ENCODE results near the gene KLC1. TPM values are rescaled to one million over a fixed set of nuclear protein-coding genes. Genes with fewer than 3 reads are reported as not detected.

The KLC1 gene
- total RNA-seq, 1 donor from 2014 or later, result 975 TPM

DNA sequence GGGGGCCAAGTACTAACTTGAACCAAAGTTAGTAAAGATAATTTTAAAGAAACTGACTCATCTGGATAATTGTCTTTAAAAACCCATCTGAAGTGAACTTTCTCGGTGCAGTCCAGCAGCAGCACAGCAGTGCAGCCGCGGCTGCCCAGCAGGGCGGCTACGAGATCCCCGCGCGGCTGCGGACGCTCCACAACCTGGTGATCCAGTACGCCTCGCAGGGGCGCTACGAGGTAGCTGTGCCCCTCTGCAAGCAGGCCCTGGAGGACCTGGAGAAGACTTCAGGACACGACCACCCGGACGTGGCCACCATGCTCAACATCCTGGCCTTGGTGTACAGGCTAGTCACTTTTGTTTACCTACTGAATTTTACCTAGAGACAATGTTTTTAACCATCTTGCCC, 33.6 kb downstream of the KLC1 start:
- H3K4me1 Mint-ChIP-seq (ENCODE audit: low read depth, unreplicated experiment), result no peaks in the 10 kb centered on the region
- peaks cover 2% of the 10 kb centered on the region for H3K27me3 Mint-ChIP-seq (ENCODE audit: unreplicated experiment)
- H3K27ac Mint-ChIP-seq (ENCODE audit: unreplicated experiment), result no peak overlapping the region
- TF ChIP-seq, protein P1, sequence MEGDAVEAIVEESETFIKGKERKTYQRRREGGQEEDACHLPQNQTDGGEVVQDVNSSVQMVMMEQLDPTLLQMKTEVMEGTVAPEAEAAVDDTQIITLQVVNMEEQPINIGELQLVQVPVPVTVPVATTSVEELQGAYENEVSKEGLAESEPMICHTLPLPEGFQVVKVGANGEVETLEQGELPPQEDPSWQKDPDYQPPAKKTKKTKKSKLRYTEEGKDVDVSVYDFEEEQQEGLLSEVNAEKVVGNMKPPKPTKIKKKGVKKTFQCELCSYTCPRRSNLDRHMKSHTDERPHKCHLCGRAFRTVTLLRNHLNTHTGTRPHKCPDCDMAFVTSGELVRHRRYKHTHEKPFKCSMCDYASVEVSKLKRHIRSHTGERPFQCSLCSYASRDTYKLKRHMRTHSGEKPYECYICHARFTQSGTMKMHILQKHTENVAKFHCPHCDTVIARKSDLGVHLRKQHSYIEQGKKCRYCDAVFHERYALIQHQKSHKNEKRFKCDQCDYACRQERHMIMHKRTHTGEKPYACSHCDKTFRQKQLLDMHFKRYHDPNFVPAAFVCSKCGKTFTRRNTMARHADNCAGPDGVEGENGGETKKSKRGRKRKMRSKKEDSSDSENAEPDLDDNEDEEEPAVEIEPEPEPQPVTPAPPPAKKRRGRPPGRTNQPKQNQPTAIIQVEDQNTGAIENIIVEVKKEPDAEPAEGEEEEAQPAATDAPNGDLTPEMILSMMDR (IDR thresholded peaks at IDR 0.05; ENCODE audit: partially characterized antibody, unreplicated experiment), result no peak
- peaks cover 5% of the 10 kb centered on the region for H3K36me3 Mint-ChIP-seq (ENCODE audit: unreplicated experiment)
- H3K4me3 Mint-ChIP-seq (ENCODE audit: unreplicated experiment), result no peak overlapping the region
- no peak for DNase-seq
- H3K9me3 Mint-ChIP-seq (ENCODE audit: unreplicated experiment), result peaks cover 5% of the 10 kb centered on the region

DNA sequence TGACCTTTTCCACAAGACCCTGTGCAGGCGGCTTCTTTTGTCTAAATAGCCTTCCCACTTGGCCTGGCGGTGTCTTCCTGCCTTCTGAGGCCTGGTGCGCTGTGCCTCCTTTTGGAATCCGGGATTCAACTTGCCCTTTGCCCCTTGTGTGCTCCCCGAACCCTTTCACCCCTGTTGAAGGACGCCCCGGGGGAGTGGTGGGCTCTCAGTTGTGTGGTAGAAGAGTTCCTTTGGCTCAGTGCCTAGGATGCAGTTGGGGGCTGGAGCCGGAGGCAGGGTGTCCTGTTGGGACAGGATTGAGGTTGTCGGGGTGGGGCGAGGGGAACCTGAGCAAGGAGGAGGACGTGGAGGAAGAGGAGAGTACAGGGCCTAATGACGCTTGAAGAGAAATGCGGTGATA, 34.5 kb downstream of the KLC1 start:
- H3K9me3 Mint-ChIP-seq (ENCODE audit: unreplicated experiment), result peaks cover 5% of the 10 kb centered on the region
- H3K4me1 Mint-ChIP-seq (ENCODE audit: low read depth, unreplicated experiment), result no peaks in the 10 kb centered on the region
- no peak overlapping the region for H3K4me3 Mint-ChIP-seq (ENCODE audit: unreplicated experiment)
- peaks cover 2% of the 10 kb centered on the region for H3K27me3 Mint-ChIP-seq (ENCODE audit: unreplicated experiment)
- peaks cover 5% of the 10 kb centered on the region for H3K36me3 Mint-ChIP-seq (ENCODE audit: unreplicated experiment)
- DNase-seq, result no peak
- H3K27ac Mint-ChIP-seq (ENCODE audit: unreplicated experiment), result no peak overlapping the region
- TF ChIP-seq, protein P1 (IDR thresholded peaks at IDR 0.05; ENCODE audit: partially characterized antibody, unreplicated experiment), result no peak

DNA sequence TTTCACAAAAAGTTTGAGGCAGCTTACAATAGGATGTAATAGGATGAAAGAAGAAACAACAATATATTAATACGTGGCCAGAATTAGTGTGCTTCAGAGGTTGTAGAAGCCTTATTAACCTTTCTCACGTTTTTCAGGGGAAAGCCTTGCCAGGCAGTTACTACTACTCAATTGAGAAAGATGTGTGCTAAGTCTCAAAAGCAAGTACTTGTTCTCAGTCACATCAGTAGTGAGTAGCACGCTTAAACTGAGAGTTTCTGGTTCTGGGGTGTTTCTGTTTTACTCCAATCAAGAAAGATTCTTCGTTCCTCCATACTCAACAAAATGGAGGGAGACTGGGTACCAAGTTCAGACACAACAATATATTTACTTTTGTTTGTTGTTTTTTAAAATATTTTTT, 38.7 kb downstream of the KLC1 start:
- DNase-seq, result no peak
- Mint-ChIP-seq H3K27ac (ENCODE audit: unreplicated experiment) (no peak overlapping the region), H3K4me1 (ENCODE audit: low read depth, unreplicated experiment) (no peaks in the 10 kb centered on the region), H3K4me3 (ENCODE audit: unreplicated experiment) (no peak overlapping the region), H3K9me3 (ENCODE audit: unreplicated experiment) (no peaks in the 10 kb centered on the region), H3K36me3 (ENCODE audit: unreplicated experiment) (no peaks in the 10 kb centered on the region), H3K27me3 (ENCODE audit: unreplicated experiment) (peaks cover 5% of the 10 kb centered on the region)
- TF ChIP-seq, protein P1 (IDR thresholded peaks at IDR 0.05; ENCODE audit: partially characterized antibody, unreplicated experiment), result no peak

DNA sequence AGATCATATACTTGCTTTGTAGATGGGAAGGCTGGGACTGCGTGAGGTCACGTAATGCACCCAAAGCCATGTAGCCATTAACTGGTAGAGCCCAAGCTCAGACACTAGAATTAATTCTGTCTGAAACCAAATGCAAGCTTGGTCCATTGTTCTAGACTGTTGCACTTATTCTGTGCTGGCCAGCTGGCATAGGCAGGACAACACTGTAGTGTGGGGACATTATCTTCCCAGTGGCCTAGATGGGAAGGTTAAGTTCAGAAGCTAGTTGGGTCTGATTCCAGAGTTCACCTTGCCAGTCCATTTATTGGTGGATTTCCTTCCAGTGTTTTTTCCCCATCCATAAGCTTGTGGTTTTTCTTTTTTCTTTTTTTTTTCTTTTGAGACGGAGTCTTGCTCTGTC, 39.1 kb downstream of the KLC1 start:
- no peak overlapping the region for H3K4me3 Mint-ChIP-seq (ENCODE audit: unreplicated experiment)
- H3K27ac Mint-ChIP-seq (ENCODE audit: unreplicated experiment), result no peak overlapping the region
- DNase-seq, result no peak
- peaks cover 5% of the 10 kb centered on the region for H3K27me3 Mint-ChIP-seq (ENCODE audit: unreplicated experiment)
- TF ChIP-seq, protein P1 (IDR thresholded peaks at IDR 0.05; ENCODE audit: partially characterized antibody, unreplicated experiment), result no peak
- H3K4me1 Mint-ChIP-seq (ENCODE audit: low read depth, unreplicated experiment), result no peaks in the 10 kb centered on the region
- no peaks in the 10 kb centered on the region for H3K36me3 Mint-ChIP-seq (ENCODE audit: unreplicated experiment)
- no peaks in the 10 kb centered on the region for H3K9me3 Mint-ChIP-seq (ENCODE audit: unreplicated experiment)

DNA sequence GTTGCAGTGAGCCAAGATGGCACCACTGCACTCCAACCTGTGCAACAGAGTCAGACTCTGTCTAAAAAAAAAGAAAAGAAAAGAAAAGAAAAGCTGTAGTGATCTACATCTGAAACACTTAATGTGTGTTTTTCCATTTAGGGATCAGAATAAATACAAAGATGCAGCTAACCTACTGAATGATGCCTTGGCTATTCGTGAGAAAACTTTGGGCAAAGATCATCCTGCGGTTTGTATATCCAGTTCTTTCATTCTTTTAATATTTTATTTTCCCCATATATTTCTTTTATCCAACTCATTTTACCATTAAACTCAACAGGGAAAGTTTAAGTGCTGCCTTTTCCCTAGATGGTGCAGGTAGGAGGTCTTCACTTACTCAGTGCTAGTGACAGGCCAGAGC, 40.4 kb downstream of the KLC1 start:
- H3K27ac Mint-ChIP-seq (ENCODE audit: unreplicated experiment), result no peak overlapping the region
- H3K9me3 Mint-ChIP-seq (ENCODE audit: unreplicated experiment), result no peaks in the 10 kb centered on the region
- H3K4me3 Mint-ChIP-seq (ENCODE audit: unreplicated experiment), result no peak overlapping the region
- H3K27me3 Mint-ChIP-seq (ENCODE audit: unreplicated experiment), result peaks cover 7% of the 10 kb centered on the region
- no peak for DNase-seq
- no peaks in the 10 kb centered on the region for H3K4me1 Mint-ChIP-seq (ENCODE audit: low read depth, unreplicated experiment)
- H3K36me3 Mint-ChIP-seq (ENCODE audit: unreplicated experiment), result peaks cover 5% of the 10 kb centered on the region
- TF ChIP-seq, protein P1 (IDR thresholded peaks at IDR 0.05; ENCODE audit: partially characterized antibody, unreplicated experiment), result no peak

Measured in glutamatergic neuron (in vitro differentiated cells).